ENCODE measurements around the gene NBDY.
"Not testable (repeated sequence)": the region's sequence is repeated elsewhere in the genome, so short reads cannot be mapped to it uniquely, and the experiment has no call there.

The NBDY gene

GRCh38 chrX:56764975-56765791 is 36.1 kb downstream of the NBDY start:
- DNase-seq, result no peak

- no peak for DNase-seq
Measured at GRCh38 chrX:56765811-56766553, 36.9 kb downstream of the NBDY start.

- no peak for DNase-seq
Measured at GRCh38 chrX:56766554-56767347, 37.7 kb downstream of the NBDY start.

- not testable (repeated sequence) for DNase-seq
Measured at GRCh38 chrX:56767348-56768119, 38.5 kb downstream of the NBDY start.

GRCh38 chrX:56768120-56768660 is 39.1 kb downstream of the NBDY start:
- not testable (repeated sequence) for DNase-seq

GRCh38 chrX:56772675-56773521 is 43.9 kb downstream of the NBDY start:
- not testable (repeated sequence) for DNase-seq

GRCh38 chrX:56773522-56774060 is 44.5 kb downstream of the NBDY start:
- not testable (repeated sequence) for DNase-seq

GRCh38 chrX:56778099-56778923 is 49.3 kb downstream of the NBDY start:
- DNase-seq, result not testable (repeated sequence)

- not testable (repeated sequence) for DNase-seq
Measured at GRCh38 chrX:56778924-56779468, 50.0 kb downstream of the NBDY start.

GRCh38 chrX:56780681-56781649 is 51.9 kb downstream of the NBDY start:
- DNase-seq, result not testable (repeated sequence)

- DNase-seq, result no peak
Measured at GRCh38 chrX:56782352-56782751, 53.3 kb downstream of the NBDY start.

- DNase-seq, result no peak
Measured at GRCh38 chrX:56782791-56783449, 53.9 kb downstream of the NBDY start.

- DNase-seq, result no peak
Measured at GRCh38 chrX:56783450-56783831, 54.4 kb downstream of the NBDY start.

GRCh38 chrX:56783996-56784620 is 55.1 kb downstream of the NBDY start:
- no peak for DNase-seq

GRCh38 chrX:56784666-56785065 is 55.6 kb downstream of the NBDY start:
- DNase-seq, result no peak

- DNase-seq, result no peak
Measured at GRCh38 chrX:56785442-56785841, 56.4 kb downstream of the NBDY start.

All from activated naive CD4-positive, alpha-beta T cell treated with anti-CD3 and anti-CD28 coated beads, Interleukin-2, amount 50 U/mL, for 16 hours (primary cell).